HEK293 (cell line): ENCODE results near the gene CPB2.

Source experiments
- CTCF ChIA-PET: fragments of 350-600 bp; formaldehyde crosslinking; extraction: SDS; loops from one replicate; lab custom pipeline; 2021; ENCODE audit warnings: antibody characterized with exemption; lab: Yijun Ruan, JAX
- POLR2A ChIA-PET: fragments of 300-600 bp; formaldehyde crosslinking; extraction: SDS; loops from one replicate; lab custom pipeline; 2020; ENCODE audit warnings: antibody characterized with exemption, inconsistent platforms; lab: Yijun Ruan, JAX
- H3K27ac ChIP-seq: fragments of 200-500 bp; sonication (Bioruptor generic); 2 replicates; pipeline ENCODE4 v1.5.1; 2014; ENCODE audit warnings: low read depth, low read length, control low read depth, inconsistent platforms; ENCODE audit errors: extremely low read depth
- H3K36me3 ChIP-seq, 2 experiments: fragments of 200-500 bp in 1 of 2; sonication (Bioruptor generic) in 1 of 2; 1 replicate in 1 of 2; 2 replicates in 1 of 2; pipeline ENCODE4 v1.5.1; 2014 to 2017; ENCODE audit warnings: inconsistent platforms in 2 of 2, low read length in 2 of 2; ENCODE audit not compliant: control insufficient read depth in 2 of 2, insufficient read depth in 1 of 2
- H3K4me1 ChIP-seq: fragments of 200-500 bp; sonication (Bioruptor generic); 2 replicates; pipeline ENCODE4 v1.5.1; 2014; ENCODE audit warnings: mild to moderate bottlenecking, low read length, inconsistent platforms; ENCODE audit not compliant: control insufficient read depth, insufficient read depth
- H3K4me3 ChIP-seq: 2 replicates; pipeline ENCODE4 v1.5.1; 2011; ENCODE audit warnings: low read depth, mild to moderate bottlenecking, control low read depth, low read length, moderate library complexity
- H3K9me3 ChIP-seq: fragments of 200-500 bp; sonication (Bioruptor generic); 2 replicates; pipeline ENCODE4 v1.5.1; 2014; ENCODE audit warnings: low read depth, low read length, inconsistent platforms; ENCODE audit not compliant: control insufficient read depth, insufficient read depth
- KLF9 ChIP-seq: fragments of 450-650 bp; formaldehyde crosslinking; IDR thresholded peaks from 2 replicates; pipeline ENCODE4 v1.5.1; 2016; ENCODE audit warnings: missing biosample characterization, missing genetic modification characterization, low read depth
- SALL2 ChIP-seq: fragments of 450-650 bp; formaldehyde crosslinking; IDR thresholded peaks from 2 replicates; pipeline ENCODE4 v1.5.0; 2017; ENCODE audit warnings: missing biosample characterization, mild to moderate bottlenecking, missing genetic modification characterization, borderline replicate concordance
- ZIC2 ChIP-seq: fragments of 450-650 bp; formaldehyde crosslinking; IDR thresholded peaks from 2 replicates; pipeline ENCODE4 v1.5.1; 2016; ENCODE audit warnings: missing biosample characterization, missing genetic modification characterization
- ZNF211 ChIP-seq: fragments of 450-650 bp; formaldehyde crosslinking; IDR thresholded peaks from 2 replicates; pipeline ENCODE4 v1.5.1; 2016; ENCODE audit warnings: low read depth, missing biosample characterization, missing genetic modification characterization
- ZNF423 ChIP-seq: fragments of 450-650 bp; formaldehyde crosslinking; IDR thresholded peaks from 2 replicates; pipeline ENCODE4 v1.5.1; 2016; ENCODE audit warnings: missing biosample characterization, missing genetic modification characterization
- ZNF585B ChIP-seq: fragments of 450-650 bp; formaldehyde crosslinking; IDR thresholded peaks from 2 replicates; pipeline ENCODE4 v1.5.1; 2016; ENCODE audit warnings: missing biosample characterization, missing genetic modification characterization
- ZNF654 ChIP-seq: fragments of 450-650 bp; formaldehyde crosslinking; IDR thresholded peaks from 2 replicates; pipeline ENCODE4 v1.5.1; 2016; ENCODE audit warnings: low read depth, missing biosample characterization, missing genetic modification characterization
- ZNF701 ChIP-seq: fragments of 450-650 bp; formaldehyde crosslinking; IDR thresholded peaks from 2 replicates; pipeline ENCODE4 v1.5.1; 2016; ENCODE audit warnings: missing biosample characterization, missing genetic modification characterization
- ZNF707 ChIP-seq: fragments of 450-650 bp; formaldehyde crosslinking; IDR thresholded peaks from 2 replicates; pipeline ENCODE4 v1.5.1; 2016; ENCODE audit warnings: missing biosample characterization, missing genetic modification characterization
- ZNF747 ChIP-seq: fragments of 450-650 bp; formaldehyde crosslinking; IDR thresholded peaks from 2 replicates; pipeline ENCODE4 v1.5.1; 2016; ENCODE audit warnings: missing biosample characterization, missing genetic modification characterization
- ZNF837 ChIP-seq: fragments of 450-650 bp; formaldehyde crosslinking; IDR thresholded peaks from 2 replicates; pipeline ENCODE4 v1.5.1; 2016; ENCODE audit warnings: missing biosample characterization, missing genetic modification characterization
- ZXDB ChIP-seq: fragments of 450-650 bp; formaldehyde crosslinking; IDR thresholded peaks from 2 replicates; pipeline ENCODE4 v1.5.1; 2016; ENCODE audit warnings: missing biosample characterization, missing genetic modification characterization
- TF ChIP-seq, protein P1 (sequence below): fragments of 450-650 bp; formaldehyde crosslinking; IDR thresholded peaks from 2 replicates; pipeline ENCODE4 v1.5.1; 2016; ENCODE audit warnings: missing biosample characterization, missing genetic modification characterization
- TF ChIP-seq, protein P2 (sequence below): fragments of 450-650 bp; formaldehyde crosslinking; IDR thresholded peaks from 2 replicates; pipeline ENCODE4 v1.5.1; 2016; ENCODE audit warnings: missing biosample characterization, missing genetic modification characterization
- TF ChIP-seq, protein P3 (sequence below): fragments of 450-650 bp; formaldehyde crosslinking; IDR thresholded peaks from 2 replicates; pipeline ENCODE4 v1.5.1; 2017; ENCODE audit warnings: missing biosample characterization, missing genetic modification characterization
- TF ChIP-seq, protein P4 (sequence below): fragments of 450-650 bp; IDR thresholded peaks from 2 replicates; pipeline ENCODE4 v1.5.1; 2018; ENCODE audit warnings: missing biosample characterization, missing genetic modification characterization
- TF ChIP-seq, protein P5 (sequence below): fragments of 450-650 bp; formaldehyde crosslinking; IDR thresholded peaks from 2 replicates; pipeline ENCODE4 v1.5.1; 2016; ENCODE audit warnings: missing biosample characterization, missing genetic modification characterization
- TF ChIP-seq, protein P6 (sequence below): fragments of 450-650 bp; IDR thresholded peaks from 2 replicates; pipeline ENCODE4 v1.5.1; 2018; ENCODE audit warnings: missing biosample characterization, mild to moderate bottlenecking, missing genetic modification characterization
- TF ChIP-seq, protein P7 (sequence below): fragments of 450-650 bp; formaldehyde crosslinking; IDR thresholded peaks from 2 replicates; pipeline ENCODE4 v1.5.1; 2016; ENCODE audit warnings: missing biosample characterization, missing genetic modification characterization
- TF ChIP-seq, protein P8 (sequence below): fragments of 450-650 bp; formaldehyde crosslinking; IDR thresholded peaks from 2 replicates; pipeline ENCODE4 v1.5.1; 2016; ENCODE audit warnings: missing biosample characterization, missing genetic modification characterization

CPB2 gene

DNA sequence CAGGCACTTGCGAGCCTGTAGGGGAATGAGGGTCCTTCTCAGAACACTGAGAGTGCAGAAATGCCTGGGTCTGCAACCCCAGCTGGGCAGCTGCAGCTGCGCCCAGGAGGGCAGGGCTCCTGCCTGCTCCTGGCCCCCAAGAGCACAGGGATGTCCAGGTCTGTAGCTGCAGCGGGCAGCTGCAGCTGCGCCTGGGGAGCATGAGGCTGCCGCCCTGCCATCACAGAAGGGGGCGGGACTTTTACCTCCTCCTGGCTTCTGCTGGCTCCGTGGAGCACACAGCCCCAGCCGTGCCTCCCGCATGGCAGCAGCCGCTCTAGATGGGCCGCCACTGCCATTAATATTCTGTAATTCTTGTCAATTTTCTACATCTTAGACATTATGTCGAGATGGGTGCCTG, 17.8 kb downstream of the CPB2 start (continued):
- TF ChIP-seq ZNF747 (tag by site-specific recombination) (no peak), ZNF701 (tag by site-specific recombination) (no peak), SALL2 (tag by site-specific recombination) (no peak)

DNA sequence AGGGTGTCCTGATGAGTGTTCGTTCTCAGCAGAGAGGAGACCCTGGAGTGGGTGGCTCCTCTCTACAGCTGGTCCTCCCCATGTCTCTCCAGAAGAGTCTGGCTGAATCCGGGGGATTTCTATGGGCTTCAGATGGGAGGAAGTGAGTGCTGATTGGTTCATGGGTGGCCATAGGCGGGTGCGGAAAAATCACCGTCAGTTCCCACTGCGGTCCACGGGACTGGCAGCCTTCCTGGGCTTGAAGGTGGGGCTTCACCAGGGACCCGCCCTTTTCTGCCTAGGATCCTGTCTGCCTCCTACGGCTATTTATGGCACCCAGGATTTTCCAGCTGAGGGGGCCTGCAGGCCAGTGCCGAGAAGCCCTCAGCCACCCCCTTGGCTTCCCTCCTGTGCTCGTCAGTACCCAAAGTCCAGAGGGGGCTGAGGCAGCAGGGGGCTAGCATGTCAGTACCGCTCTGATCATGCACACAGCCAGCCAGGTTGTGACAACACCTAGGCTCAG, 18.4 kb downstream of the CPB2 start:
- Histone ChIP-seq H3K36me3 (no peaks in the 10 kb centered on the region), H3K4me3 (no peak overlapping the region), H3K4me1 (no peaks in the 10 kb centered on the region), H3K27ac (no peak overlapping the region), H3K9me3 (no peaks in the 10 kb centered on the region)
- CTCF ChIA-PET: no interaction called here
- POLR2A ChIA-PET: no interaction called here
- TF ChIP-seq ZIC2 (tag by site-specific recombination) (no peak), ZNF707 (no peak), ZNF423 (no peak), ZNF585B (tag by site-specific recombination) (no peak), KLF9 (tag by site-specific recombination) (no peak), ZNF211 (tag by site-specific recombination) (no peak)
- TF ChIP-seq, protein P1, sequence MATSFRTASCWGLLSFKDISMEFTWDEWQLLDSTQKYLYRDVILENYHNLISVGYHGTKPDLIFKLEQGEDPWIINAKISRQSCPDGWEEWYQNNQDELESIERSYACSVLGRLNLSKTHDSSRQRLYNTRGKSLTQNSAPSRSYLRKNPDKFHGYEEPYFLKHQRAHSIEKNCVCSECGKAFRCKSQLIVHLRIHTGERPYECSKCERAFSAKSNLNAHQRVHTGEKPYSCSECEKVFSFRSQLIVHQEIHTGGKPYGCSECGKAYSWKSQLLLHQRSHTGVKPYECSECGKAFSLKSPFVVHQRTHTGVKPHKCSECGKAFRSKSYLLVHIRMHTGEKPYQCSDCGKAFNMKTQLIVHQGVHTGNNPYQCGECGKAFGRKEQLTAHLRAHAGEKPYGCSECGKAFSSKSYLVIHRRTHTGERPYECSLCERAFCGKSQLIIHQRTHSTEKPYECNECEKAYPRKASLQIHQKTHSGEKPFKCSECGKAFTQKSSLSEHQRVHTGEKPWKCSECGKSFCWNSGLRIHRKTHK (tag by site-specific recombination): no peak
- TF ChIP-seq, protein P2, sequence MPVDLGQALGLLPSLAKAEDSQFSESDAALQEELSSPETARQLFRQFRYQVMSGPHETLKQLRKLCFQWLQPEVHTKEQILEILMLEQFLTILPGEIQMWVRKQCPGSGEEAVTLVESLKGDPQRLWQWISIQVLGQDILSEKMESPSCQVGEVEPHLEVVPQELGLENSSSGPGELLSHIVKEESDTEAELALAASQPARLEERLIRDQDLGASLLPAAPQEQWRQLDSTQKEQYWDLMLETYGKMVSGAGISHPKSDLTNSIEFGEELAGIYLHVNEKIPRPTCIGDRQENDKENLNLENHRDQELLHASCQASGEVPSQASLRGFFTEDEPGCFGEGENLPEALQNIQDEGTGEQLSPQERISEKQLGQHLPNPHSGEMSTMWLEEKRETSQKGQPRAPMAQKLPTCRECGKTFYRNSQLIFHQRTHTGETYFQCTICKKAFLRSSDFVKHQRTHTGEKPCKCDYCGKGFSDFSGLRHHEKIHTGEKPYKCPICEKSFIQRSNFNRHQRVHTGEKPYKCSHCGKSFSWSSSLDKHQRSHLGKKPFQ: no peak

DNA sequence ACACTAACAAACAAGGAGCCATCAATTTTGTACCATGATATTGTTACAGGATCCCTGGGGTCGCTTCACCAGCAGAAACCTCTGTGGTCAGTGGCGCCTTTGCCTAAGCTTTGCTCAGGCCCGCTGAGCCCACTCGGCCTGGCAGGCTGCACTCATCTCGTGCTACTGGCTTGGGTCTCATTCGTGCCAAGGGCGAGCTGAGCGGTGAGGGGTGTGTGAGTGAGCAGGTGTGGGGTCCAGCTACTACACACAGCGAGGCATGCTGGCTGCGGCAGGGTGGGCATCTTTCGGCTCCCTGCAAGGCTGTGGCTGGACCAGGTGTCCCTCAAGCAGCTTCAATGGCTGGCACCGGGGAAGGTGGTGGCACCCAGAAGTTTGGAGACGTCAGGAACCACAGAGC, 19.1 kb downstream of the CPB2 start:
- CTCF ChIA-PET: no interaction called here
- TF ChIP-seq, protein P3, sequence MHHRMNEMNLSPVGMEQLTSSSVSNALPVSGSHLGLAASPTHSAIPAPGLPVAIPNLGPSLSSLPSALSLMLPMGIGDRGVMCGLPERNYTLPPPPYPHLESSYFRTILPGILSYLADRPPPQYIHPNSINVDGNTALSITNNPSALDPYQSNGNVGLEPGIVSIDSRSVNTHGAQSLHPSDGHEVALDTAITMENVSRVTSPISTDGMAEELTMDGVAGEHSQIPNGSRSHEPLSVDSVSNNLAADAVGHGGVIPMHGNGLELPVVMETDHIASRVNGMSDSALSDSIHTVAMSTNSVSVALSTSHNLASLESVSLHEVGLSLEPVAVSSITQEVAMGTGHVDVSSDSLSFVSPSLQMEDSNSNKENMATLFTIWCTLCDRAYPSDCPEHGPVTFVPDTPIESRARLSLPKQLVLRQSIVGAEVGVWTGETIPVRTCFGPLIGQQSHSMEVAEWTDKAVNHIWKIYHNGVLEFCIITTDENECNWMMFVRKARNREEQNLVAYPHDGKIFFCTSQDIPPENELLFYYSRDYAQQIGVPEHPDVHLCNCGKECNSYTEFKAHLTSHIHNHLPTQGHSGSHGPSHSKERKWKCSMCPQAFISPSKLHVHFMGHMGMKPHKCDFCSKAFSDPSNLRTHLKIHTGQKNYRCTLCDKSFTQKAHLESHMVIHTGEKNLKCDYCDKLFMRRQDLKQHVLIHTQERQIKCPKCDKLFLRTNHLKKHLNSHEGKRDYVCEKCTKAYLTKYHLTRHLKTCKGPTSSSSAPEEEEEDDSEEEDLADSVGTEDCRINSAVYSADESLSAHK (tag by site-specific recombination): no peak
- TF ChIP-seq ZNF654 (tag by site-specific recombination): no peak
- TF ChIP-seq, protein P4, sequence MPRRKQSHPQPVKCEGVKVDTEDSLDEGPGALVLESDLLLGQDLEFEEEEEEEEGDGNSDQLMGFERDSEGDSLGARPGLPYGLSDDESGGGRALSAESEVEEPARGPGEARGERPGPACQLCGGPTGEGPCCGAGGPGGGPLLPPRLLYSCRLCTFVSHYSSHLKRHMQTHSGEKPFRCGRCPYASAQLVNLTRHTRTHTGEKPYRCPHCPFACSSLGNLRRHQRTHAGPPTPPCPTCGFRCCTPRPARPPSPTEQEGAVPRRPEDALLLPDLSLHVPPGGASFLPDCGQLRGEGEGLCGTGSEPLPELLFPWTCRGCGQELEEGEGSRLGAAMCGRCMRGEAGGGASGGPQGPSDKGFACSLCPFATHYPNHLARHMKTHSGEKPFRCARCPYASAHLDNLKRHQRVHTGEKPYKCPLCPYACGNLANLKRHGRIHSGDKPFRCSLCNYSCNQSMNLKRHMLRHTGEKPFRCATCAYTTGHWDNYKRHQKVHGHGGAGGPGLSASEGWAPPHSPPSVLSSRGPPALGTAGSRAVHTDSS (tag by site-specific recombination): no peak
- TF ChIP-seq, protein P5, sequence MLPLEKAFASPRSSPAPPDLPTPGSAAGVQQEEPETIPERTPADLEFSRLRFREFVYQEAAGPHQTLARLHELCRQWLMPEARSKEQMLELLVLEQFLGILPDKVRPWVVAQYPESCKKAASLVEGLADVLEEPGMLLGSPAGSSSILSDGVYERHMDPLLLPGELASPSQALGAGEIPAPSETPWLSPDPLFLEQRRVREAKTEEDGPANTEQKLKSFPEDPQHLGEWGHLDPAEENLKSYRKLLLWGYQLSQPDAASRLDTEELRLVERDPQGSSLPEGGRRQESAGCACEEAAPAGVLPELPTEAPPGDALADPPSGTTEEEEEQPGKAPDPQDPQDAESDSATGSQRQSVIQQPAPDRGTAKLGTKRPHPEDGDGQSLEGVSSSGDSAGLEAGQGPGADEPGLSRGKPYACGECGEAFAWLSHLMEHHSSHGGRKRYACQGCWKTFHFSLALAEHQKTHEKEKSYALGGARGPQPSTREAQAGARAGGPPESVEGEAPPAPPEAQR (tag by site-specific recombination): no peak
- TF ChIP-seq, protein P6, sequence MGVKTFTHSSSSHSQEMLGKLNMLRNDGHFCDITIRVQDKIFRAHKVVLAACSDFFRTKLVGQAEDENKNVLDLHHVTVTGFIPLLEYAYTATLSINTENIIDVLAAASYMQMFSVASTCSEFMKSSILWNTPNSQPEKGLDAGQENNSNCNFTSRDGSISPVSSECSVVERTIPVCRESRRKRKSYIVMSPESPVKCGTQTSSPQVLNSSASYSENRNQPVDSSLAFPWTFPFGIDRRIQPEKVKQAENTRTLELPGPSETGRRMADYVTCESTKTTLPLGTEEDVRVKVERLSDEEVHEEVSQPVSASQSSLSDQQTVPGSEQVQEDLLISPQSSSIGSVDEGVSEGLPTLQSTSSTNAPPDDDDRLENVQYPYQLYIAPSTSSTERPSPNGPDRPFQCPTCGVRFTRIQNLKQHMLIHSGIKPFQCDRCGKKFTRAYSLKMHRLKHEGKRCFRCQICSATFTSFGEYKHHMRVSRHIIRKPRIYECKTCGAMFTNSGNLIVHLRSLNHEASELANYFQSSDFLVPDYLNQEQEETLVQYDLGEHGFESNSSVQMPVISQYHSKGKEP (tag by site-specific recombination): no peak
- TF ChIP-seq ZNF837 (tag by site-specific recombination): no peak
- no peak for TF ChIP-seq ZXDB (tag by site-specific recombination)
- TF ChIP-seq, protein P7, sequence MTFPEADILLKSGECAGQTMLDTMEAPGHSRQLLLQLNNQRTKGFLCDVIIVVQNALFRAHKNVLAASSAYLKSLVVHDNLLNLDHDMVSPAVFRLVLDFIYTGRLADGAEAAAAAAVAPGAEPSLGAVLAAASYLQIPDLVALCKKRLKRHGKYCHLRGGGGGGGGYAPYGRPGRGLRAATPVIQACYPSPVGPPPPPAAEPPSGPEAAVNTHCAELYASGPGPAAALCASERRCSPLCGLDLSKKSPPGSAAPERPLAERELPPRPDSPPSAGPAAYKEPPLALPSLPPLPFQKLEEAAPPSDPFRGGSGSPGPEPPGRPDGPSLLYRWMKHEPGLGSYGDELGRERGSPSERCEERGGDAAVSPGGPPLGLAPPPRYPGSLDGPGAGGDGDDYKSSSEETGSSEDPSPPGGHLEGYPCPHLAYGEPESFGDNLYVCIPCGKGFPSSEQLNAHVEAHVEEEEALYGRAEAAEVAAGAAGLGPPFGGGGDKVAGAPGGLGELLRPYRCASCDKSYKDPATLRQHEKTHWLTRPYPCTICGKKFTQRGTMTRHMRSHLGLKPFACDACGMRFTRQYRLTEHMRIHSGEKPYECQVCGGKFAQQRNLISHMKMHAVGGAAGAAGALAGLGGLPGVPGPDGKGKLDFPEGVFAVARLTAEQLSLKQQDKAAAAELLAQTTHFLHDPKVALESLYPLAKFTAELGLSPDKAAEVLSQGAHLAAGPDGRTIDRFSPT (tag by site-specific recombination): no peak
- TF ChIP-seq, protein P8, sequence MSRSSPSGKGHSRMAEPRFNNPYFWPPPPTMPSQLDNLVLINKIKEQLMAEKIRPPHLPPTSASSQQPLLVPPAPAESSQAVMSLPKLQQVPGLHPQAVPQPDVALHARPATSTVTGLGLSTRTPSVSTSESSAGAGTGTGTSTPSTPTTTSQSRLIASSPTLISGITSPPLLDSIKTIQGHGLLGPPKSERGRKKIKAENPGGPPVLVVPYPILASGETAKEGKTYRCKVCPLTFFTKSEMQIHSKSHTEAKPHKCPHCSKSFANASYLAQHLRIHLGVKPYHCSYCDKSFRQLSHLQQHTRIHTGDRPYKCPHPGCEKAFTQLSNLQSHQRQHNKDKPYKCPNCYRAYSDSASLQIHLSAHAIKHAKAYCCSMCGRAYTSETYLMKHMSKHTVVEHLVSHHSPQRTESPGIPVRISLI (tag by site-specific recombination): no peak

More for the DNA sequence above, 19.1 kb downstream of the CPB2 start:
- POLR2A ChIA-PET: no interaction called here
- H3K4me3 ChIP-seq: no peak overlapping the region
- H3K27ac ChIP-seq: no peak overlapping the region
- no peaks in the 10 kb centered on the region for H3K9me3 ChIP-seq
- no peaks in the 10 kb centered on the region for H3K36me3 ChIP-seq
- H3K4me1 ChIP-seq: no peaks in the 10 kb centered on the region
